ENCODE results near the gene ACSM5.

ACSM5 gene

DNA sequence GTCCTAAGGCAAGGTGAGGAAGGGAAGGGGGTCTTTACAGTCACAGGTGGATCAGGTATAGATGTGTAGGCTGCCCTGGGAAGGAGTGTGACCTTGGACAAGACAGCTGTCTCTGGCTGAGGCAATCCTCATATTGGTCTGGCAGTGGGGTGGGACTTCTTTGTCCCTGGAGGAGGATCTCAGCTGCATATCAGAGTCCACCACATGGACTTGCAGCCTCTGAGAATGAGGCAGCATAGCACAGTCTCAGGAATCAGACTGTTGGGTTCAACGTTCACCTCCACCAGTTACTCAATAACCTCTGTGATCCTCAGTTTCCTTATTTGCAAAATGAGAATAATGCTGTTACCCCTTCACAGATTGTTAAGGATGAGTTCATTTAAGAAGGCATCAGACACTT, 75.4 kb downstream of the ACSM5 start:
- no peaks in the 10 kb centered on the region for H4K20me1 ChIP-seq (ENCODE audit: control insufficient read depth, insufficient read depth, low read depth, low read length)
- H3K36me3 ChIP-seq (ENCODE audit: control insufficient read depth, low read length) = no peaks in the 10 kb centered on the region
- no peak overlapping the region for H3K4me3 ChIP-seq (ENCODE audit: low read length)
- no peaks in the 10 kb centered on the region for H3K79me2 ChIP-seq (ENCODE audit: control insufficient read depth, low read length)
- no peaks in the 10 kb centered on the region for H3K4me1 ChIP-seq (ENCODE audit: control insufficient read depth, low read length)
- H3K27ac ChIP-seq (ENCODE audit: low read depth, low read length) = no peak overlapping the region
- H3F3A ChIP-seq (ENCODE audit: control insufficient read depth, insufficient read depth) = no peaks in the 10 kb centered on the region
- no peak for TF ChIP-seq EZH2phosphoT487 (IDR thresholded peaks at IDR 0.05; ENCODE audit: borderline replicate concordance, low read length)
- H3K27me3 ChIP-seq (ENCODE audit: control insufficient read depth, low read length) = no peaks in the 10 kb centered on the region
- no peak overlapping the region for H3K4me2 ChIP-seq (ENCODE audit: low read length)
- no peaks in the 10 kb centered on the region for H3K9me3 ChIP-seq (ENCODE audit: control insufficient read depth, insufficient read depth, low read length)
- no peaks in the 10 kb centered on the region for H3K9me2 ChIP-seq (replicated peaks; ENCODE audit: control insufficient read depth, low read length)

GRCh38 chr16:20485408-20485807, 76.1 kb downstream of the ACSM5 start:
- Histone ChIP-seq H3K27ac (ENCODE audit: low read depth, low read length) (no peak overlapping the region), H3K79me2 (ENCODE audit: control insufficient read depth, low read length) (no peaks in the 10 kb centered on the region), H3F3A (ENCODE audit: control insufficient read depth, insufficient read depth) (no peaks in the 10 kb centered on the region), H4K20me1 (ENCODE audit: control insufficient read depth, insufficient read depth, low read depth, low read length) (no peaks in the 10 kb centered on the region), H3K4me3 (ENCODE audit: low read length) (no peak overlapping the region), H3K4me2 (ENCODE audit: low read length) (no peak overlapping the region), H3K9me2 (replicated peaks; ENCODE audit: control insufficient read depth, low read length) (no peaks in the 10 kb centered on the region), H3K36me3 (ENCODE audit: control insufficient read depth, low read length) (no peaks in the 10 kb centered on the region), H3K4me1 (ENCODE audit: control insufficient read depth, low read length) (no peaks in the 10 kb centered on the region), H3K9me3 (ENCODE audit: control insufficient read depth, insufficient read depth, low read length) (no peaks in the 10 kb centered on the region), H3K27me3 (ENCODE audit: control insufficient read depth, low read length) (no peaks in the 10 kb centered on the region)
- TF ChIP-seq CTCF (IDR thresholded peaks at IDR 0.05; ENCODE audit: low read depth, low read length, poor library complexity, severe bottlenecking) = no peak
- TF ChIP-seq EZH2phosphoT487 (IDR thresholded peaks at IDR 0.05; ENCODE audit: borderline replicate concordance, low read length) = no peak
